ENCODE data around the gene SYCP1.
"Not testable (repeated sequence)": the region's sequence is repeated elsewhere in the genome, so short reads cannot be mapped to it uniquely, and the experiment has no call there.

The SYCP1 gene

GRCh38 chr1:115012434-115012833 is 157.8 kb downstream of the SYCP1 start:
- TF ChIP-seq, protein P1, sequence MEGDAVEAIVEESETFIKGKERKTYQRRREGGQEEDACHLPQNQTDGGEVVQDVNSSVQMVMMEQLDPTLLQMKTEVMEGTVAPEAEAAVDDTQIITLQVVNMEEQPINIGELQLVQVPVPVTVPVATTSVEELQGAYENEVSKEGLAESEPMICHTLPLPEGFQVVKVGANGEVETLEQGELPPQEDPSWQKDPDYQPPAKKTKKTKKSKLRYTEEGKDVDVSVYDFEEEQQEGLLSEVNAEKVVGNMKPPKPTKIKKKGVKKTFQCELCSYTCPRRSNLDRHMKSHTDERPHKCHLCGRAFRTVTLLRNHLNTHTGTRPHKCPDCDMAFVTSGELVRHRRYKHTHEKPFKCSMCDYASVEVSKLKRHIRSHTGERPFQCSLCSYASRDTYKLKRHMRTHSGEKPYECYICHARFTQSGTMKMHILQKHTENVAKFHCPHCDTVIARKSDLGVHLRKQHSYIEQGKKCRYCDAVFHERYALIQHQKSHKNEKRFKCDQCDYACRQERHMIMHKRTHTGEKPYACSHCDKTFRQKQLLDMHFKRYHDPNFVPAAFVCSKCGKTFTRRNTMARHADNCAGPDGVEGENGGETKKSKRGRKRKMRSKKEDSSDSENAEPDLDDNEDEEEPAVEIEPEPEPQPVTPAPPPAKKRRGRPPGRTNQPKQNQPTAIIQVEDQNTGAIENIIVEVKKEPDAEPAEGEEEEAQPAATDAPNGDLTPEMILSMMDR (IDR thresholded peaks at IDR 0.05; ENCODE audit: low read depth, low read length): no peak
- DNase-seq: no peak

DNA sequence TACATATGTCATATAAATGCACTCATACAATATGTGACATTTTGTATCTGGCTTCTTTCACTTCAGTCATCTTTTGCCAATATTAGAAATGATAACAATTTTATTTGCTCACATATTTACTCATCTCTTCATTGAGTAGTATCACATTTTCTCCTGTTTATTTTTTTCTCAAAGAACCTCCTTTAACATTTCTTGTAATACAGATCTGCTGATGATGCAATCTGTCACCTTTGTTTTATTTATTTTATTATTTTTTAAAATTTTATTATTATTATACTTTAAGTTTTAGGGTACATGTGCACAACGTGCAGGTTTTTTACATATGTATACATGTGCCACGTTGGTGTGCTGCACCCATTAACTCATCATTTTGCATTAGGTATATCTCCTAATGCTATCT is 159.1 kb downstream of the SYCP1 start:
- Histone ChIP-seq H3K9me3 (ENCODE audit: severe bottlenecking) (no peaks in the 10 kb centered on the region), H3K4me3 (ENCODE audit: low read depth, low read length) (no peak overlapping the region), H3K27me3 (ENCODE audit: insufficient read depth, low read depth, severe bottlenecking) (no peaks in the 10 kb centered on the region), H3K27ac (no peak overlapping the region), H3K36me3 (no peaks in the 10 kb centered on the region)
- DNase-seq: no peak
- TF ChIP-seq, protein P1 (IDR thresholded peaks at IDR 0.05; ENCODE audit: low read depth, low read length): no peak

More at GRCh38 chr1:115012434-115012833, 157.8 kb downstream of the SYCP1 start:
- H3K27me3 ChIP-seq (ENCODE audit: insufficient read depth, low read depth, severe bottlenecking): no peaks in the 10 kb centered on the region
- no peaks in the 10 kb centered on the region for H3K9me3 ChIP-seq (ENCODE audit: severe bottlenecking)
- H3K36me3 ChIP-seq: no peaks in the 10 kb centered on the region
- H3K4me3 ChIP-seq (ENCODE audit: low read depth, low read length): no peak overlapping the region
- H3K27ac ChIP-seq: no peak overlapping the region

DNA sequence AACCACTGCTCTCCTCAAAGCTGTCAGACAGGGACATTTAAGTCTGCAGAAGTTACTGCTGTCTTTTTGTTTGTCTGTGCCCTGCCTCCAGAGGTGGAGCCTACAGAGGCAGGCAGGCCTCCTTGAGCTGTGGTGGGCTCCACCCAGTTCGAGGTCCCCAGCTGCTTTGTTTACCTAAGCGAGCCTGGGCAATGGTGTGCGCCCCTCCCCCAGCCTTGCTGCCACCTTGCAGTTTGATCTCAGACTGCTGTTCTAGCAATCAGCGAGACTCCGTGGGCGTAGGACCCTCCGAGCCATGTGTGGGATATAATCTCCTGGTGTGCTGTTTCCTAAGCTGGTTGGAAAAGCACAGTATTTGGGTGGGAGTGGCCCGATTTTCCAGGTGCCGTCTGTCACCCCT is 164.9 kb downstream of the SYCP1 start:
- not testable (repeated sequence) for H3K9me3 ChIP-seq (ENCODE audit: severe bottlenecking); H3K36me3 ChIP-seq; H3K27ac ChIP-seq; H3K4me3 ChIP-seq (ENCODE audit: low read depth, low read length); H3K27me3 ChIP-seq (ENCODE audit: insufficient read depth, low read depth, severe bottlenecking); DNase-seq

DNA sequence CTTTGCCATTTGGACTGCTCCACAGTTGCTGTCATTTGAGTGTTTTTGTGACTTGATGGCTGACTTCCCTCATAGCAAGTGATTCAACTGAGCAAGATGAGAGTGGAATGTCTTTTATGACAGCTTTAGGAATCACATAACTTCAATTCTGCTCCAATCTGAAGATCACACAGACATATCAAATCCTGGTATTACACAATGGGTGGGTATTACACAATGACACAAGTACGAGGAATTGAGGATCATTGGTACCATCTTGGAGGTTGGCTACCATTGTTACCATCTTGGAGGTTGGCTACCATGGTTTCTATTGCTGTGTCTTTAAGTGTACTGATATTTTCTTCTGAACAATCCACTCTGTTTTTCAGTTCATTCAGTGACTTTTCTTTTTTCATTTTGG is 166.5 kb downstream of the SYCP1 start:
- TF ChIP-seq, protein P1 (IDR thresholded peaks at IDR 0.05; ENCODE audit: low read depth, low read length): no peak
- no peaks in the 10 kb centered on the region for H3K27me3 ChIP-seq (ENCODE audit: insufficient read depth, low read depth, severe bottlenecking)
- no peaks in the 10 kb centered on the region for H3K36me3 ChIP-seq

DNA sequence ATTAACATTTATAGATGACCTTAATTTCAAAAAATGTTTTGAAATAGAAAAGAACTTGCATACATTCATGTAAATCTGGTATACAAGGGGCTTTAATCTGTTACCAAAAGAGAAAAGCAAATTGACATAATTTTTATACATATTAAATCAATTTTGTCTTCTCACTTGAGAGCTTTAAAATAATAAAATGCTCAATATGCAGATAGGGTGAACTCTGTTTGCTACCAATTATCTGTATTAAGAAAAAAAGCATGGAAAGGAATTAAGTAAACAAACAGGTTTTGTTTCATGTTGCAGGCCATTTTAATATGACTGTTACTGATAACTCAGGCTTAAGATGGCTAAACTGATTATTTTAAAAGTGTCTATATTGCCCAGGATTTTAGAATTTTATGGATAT is 168.9 kb downstream of the SYCP1 start:
- H3K36me3 ChIP-seq: no peaks in the 10 kb centered on the region
- TF ChIP-seq, protein P1 (IDR thresholded peaks at IDR 0.05; ENCODE audit: low read depth, low read length): no peak
- DNase-seq: no peak
- no peaks in the 10 kb centered on the region for H3K9me3 ChIP-seq (ENCODE audit: severe bottlenecking)
- no peaks in the 10 kb centered on the region for H3K27me3 ChIP-seq (ENCODE audit: insufficient read depth, low read depth, severe bottlenecking)
- no peak overlapping the region for H3K27ac ChIP-seq
- H3K4me3 ChIP-seq (ENCODE audit: low read depth, low read length): no peak overlapping the region

More for the DNA sequence above, 166.5 kb downstream of the SYCP1 start:
- no peak for DNase-seq
- no peaks in the 10 kb centered on the region for H3K9me3 ChIP-seq (ENCODE audit: severe bottlenecking)
- no peak overlapping the region for H3K4me3 ChIP-seq (ENCODE audit: low read depth, low read length)
- H3K27ac ChIP-seq: no peak overlapping the region

GRCh38 chr1:115029526-115029925 is 174.9 kb downstream of the SYCP1 start, which contains the start of gene TSHB:
Gene TSHB (plus strand): TSS chr1:115029826. CDS start chr1:115033363, 3,537 bp downstream.
- H3K4me3 ChIP-seq (ENCODE audit: low read depth, low read length): no peak within 1 kb of the TSS
- TF ChIP-seq, protein P1 (IDR thresholded peaks at IDR 0.05; ENCODE audit: low read depth, low read length): no peak
- H3K27ac ChIP-seq: no peak within 1 kb of the TSS
- no peaks in the 10 kb centered on the region for H3K9me3 ChIP-seq (ENCODE audit: severe bottlenecking)
- H3K36me3 ChIP-seq: no peaks in the 10 kb centered on the region
- no peaks in the 10 kb centered on the region for H3K27me3 ChIP-seq (ENCODE audit: insufficient read depth, low read depth, severe bottlenecking)
- no peak for DNase-seq

All from WERI-Rb-1 (cell line).